ENCODE measurements around the gene LPCAT1.

Gene LPCAT1

GRCh38 chr5:1511651-1512540 lies 11.9 kb downstream of the LPCAT1 start:
- ATAC-seq, result peak; percentile 76
- TF ChIP-seq OSR1 (CRISPR knock-in tag; IDR thresholded peaks at IDR 0.05), result no peak

GRCh38 chr5:1511048-1511447 lies 12.7 kb downstream of the LPCAT1 start:
- no peak for ATAC-seq
- TF ChIP-seq CSDC2 (CRISPR knock-in tag; IDR thresholded peaks at IDR 0.05) (no peak), BACH2 (CRISPR knock-in tag; IDR thresholded peaks at IDR 0.05; ENCODE audit: borderline replicate concordance) (no peak), ARNTL (CRISPR knock-in tag; IDR thresholded peaks at IDR 0.05; ENCODE audit: borderline replicate concordance, low read depth) (no peak), PPARA (CRISPR knock-in tag; IDR thresholded peaks at IDR 0.05; ENCODE audit: borderline replicate concordance) (no peak), POU6F1 (CRISPR knock-in tag; IDR thresholded peaks at IDR 0.05; ENCODE audit: borderline replicate concordance, low read depth) (no peak), ZFP3 (CRISPR knock-in tag; IDR thresholded peaks at IDR 0.05) (no peak), ZNF70 (CRISPR knock-in tag; IDR thresholded peaks at IDR 0.05) (no peak), ZNF565 (CRISPR knock-in tag; conservative IDR thresholded peaks at IDR 0.05; ENCODE audit: low read depth) (no peak), ESRRG (CRISPR knock-in tag; IDR thresholded peaks at IDR 0.05) (no peak), RARB (CRISPR knock-in tag; IDR thresholded peaks at IDR 0.05) (no peak), ZC3H10 (CRISPR knock-in tag; IDR thresholded peaks at IDR 0.05) (no peak), SNAI2 (CRISPR knock-in tag; IDR thresholded peaks at IDR 0.05) (no peak), TCF4 (CRISPR knock-in tag; IDR thresholded peaks at IDR 0.05; ENCODE audit: borderline replicate concordance) (no peak), ISL1 (CRISPR knock-in tag; IDR thresholded peaks at IDR 0.05) (no peak), ZFP30 (CRISPR knock-in tag; IDR thresholded peaks at IDR 0.05) (no peak), ZNF8 (CRISPR knock-in tag; IDR thresholded peaks at IDR 0.05) (no peak), PATZ1 (CRISPR knock-in tag; IDR thresholded peaks at IDR 0.05; ENCODE audit: borderline replicate concordance) (no peak), CSRNP3 (CRISPR knock-in tag; IDR thresholded peaks at IDR 0.05) (no peak), OSR1 (CRISPR knock-in tag; IDR thresholded peaks at IDR 0.05) (no peak)

GRCh38 chr5:1510631-1511030 lies 13.1 kb downstream of the LPCAT1 start:
- no peak for ATAC-seq

More at GRCh38 chr5:1510631-1511030, 13.1 kb downstream of the LPCAT1 start:
- no peak for TF ChIP-seq ZFP3 (CRISPR knock-in tag; IDR thresholded peaks at IDR 0.05)
- no peak for TF ChIP-seq ISL1 (CRISPR knock-in tag; IDR thresholded peaks at IDR 0.05)
- no peak for TF ChIP-seq ZNF565 (CRISPR knock-in tag; conservative IDR thresholded peaks at IDR 0.05; ENCODE audit: low read depth)
- TF ChIP-seq ZFP30 (CRISPR knock-in tag; IDR thresholded peaks at IDR 0.05), result no peak
- no peak for TF ChIP-seq PATZ1 (CRISPR knock-in tag; IDR thresholded peaks at IDR 0.05; ENCODE audit: borderline replicate concordance)
- TF ChIP-seq ESRRG (CRISPR knock-in tag; IDR thresholded peaks at IDR 0.05), result no peak
- TF ChIP-seq CREB5 (CRISPR knock-in tag; IDR thresholded peaks at IDR 0.05; ENCODE audit: low read depth), result no peak
- no peak for TF ChIP-seq TCF4 (CRISPR knock-in tag; IDR thresholded peaks at IDR 0.05; ENCODE audit: borderline replicate concordance)
- TF ChIP-seq ARNTL (CRISPR knock-in tag; IDR thresholded peaks at IDR 0.05; ENCODE audit: borderline replicate concordance, low read depth), result no peak
- no peak for TF ChIP-seq TSHZ2 (CRISPR knock-in tag; IDR thresholded peaks at IDR 0.05)
- TF ChIP-seq ZNF70 (CRISPR knock-in tag; IDR thresholded peaks at IDR 0.05), result no peak
- no peak for TF ChIP-seq GLIS3 (CRISPR knock-in tag; IDR thresholded peaks at IDR 0.05)
- TF ChIP-seq OSR1 (CRISPR knock-in tag; IDR thresholded peaks at IDR 0.05), result no peak
- TF ChIP-seq SNAI2 (CRISPR knock-in tag; IDR thresholded peaks at IDR 0.05), result no peak
- no peak for TF ChIP-seq BACH2 (CRISPR knock-in tag; IDR thresholded peaks at IDR 0.05; ENCODE audit: borderline replicate concordance)
- TF ChIP-seq POU6F1 (CRISPR knock-in tag; IDR thresholded peaks at IDR 0.05; ENCODE audit: borderline replicate concordance, low read depth), result no peak
